Activated T-helper 17 cell treated with anti-CD3 and anti-CD28 coated beads, Interleukin-2, amount 50 U/mL, for 72 hours (primary cell): ENCODE results near the gene CRYL1. TPM values are rescaled to one million over a fixed set of nuclear protein-coding genes. Genes with fewer than 3 reads are reported as not detected.

Experiments
- ATAC-seq: fragments of 150-1000 bp; cut with Tn5 transposase; replicated peaks from 2 replicates; pipeline ENCODE4 v1.10.0; 2021; ENCODE audit warnings: mild to moderate bottlenecking, moderate library complexity
- H3K27ac Mint-ChIP-seq: one replicate; pipeline ENCODE4 v1.8.0; 2022; ENCODE audit warnings: mixed read lengths
- H3K27me3 Mint-ChIP-seq: one replicate; pipeline ENCODE4 v1.8.0; 2022; ENCODE audit warnings: mixed read lengths
- H3K36me3 Mint-ChIP-seq: one replicate; pipeline ENCODE4 v1.8.0; 2022; ENCODE audit warnings: low read depth, mild to moderate bottlenecking, mixed read lengths
- H3K4me1 Mint-ChIP-seq: one replicate; pipeline ENCODE4 v1.8.0; 2022; ENCODE audit warnings: mixed read lengths
- H3K4me3 Mint-ChIP-seq: one replicate; pipeline ENCODE4 v1.8.0; 2022; ENCODE audit warnings: mild to moderate bottlenecking, mixed read lengths
- H3K9me3 Mint-ChIP-seq: one replicate; pipeline ENCODE4 v1.8.0; 2022; ENCODE audit warnings: mixed read lengths
- total RNA-seq, 2 donors: library from RNA; stranded (reverse); gene quantifications; one replicate each; pipeline ENCODE4 v1.2.3, GENCODE V29; 2022

The CRYL1 gene
- total RNA-seq, 2 donors from 2014 or later: 8.0 to 12.8 TPM

- peaks cover 6% of the 10 kb centered on the region for H3K4me1 Mint-ChIP-seq
- ATAC-seq: no peak
- H3K4me3 Mint-ChIP-seq: no peak overlapping the region
- H3K27me3 Mint-ChIP-seq: no peaks in the 10 kb centered on the region
- no peak overlapping the region for H3K27ac Mint-ChIP-seq
- H3K9me3 Mint-ChIP-seq: no peaks in the 10 kb centered on the region
- H3K36me3 Mint-ChIP-seq: no peaks in the 10 kb centered on the region
Observed at GRCh38 chr13:20550799-20551198, 25.1 kb upstream of the CRYL1 start.

GRCh38 chr13:20547479-20547908 lies 21.8 kb upstream of the CRYL1 start:
- Mint-ChIP-seq H3K36me3 (no peaks in the 10 kb centered on the region), H3K27me3 (no peaks in the 10 kb centered on the region), H3K4me3 (no peak overlapping the region), H3K9me3 (no peaks in the 10 kb centered on the region), H3K27ac (no peak overlapping the region), H3K4me1 (peaks cover 6% of the 10 kb centered on the region)
- no peak for ATAC-seq

GRCh38 chr13:20546556-20546955 lies 20.9 kb upstream of the CRYL1 start:
- ATAC-seq: no peak
- peaks cover 6% of the 10 kb centered on the region for H3K4me1 Mint-ChIP-seq
- no peaks in the 10 kb centered on the region for H3K9me3 Mint-ChIP-seq
- H3K27ac Mint-ChIP-seq: no peak overlapping the region
- no peaks in the 10 kb centered on the region for H3K36me3 Mint-ChIP-seq
- no peak overlapping the region for H3K4me3 Mint-ChIP-seq
- H3K27me3 Mint-ChIP-seq: no peaks in the 10 kb centered on the region

GRCh38 chr13:20544201-20544923 lies 18.7 kb upstream of the CRYL1 start:
- Mint-ChIP-seq H3K36me3 (no peaks in the 10 kb centered on the region), H3K4me3 (no peak overlapping the region), H3K9me3 (no peaks in the 10 kb centered on the region), H3K4me1 (peaks cover 6% of the 10 kb centered on the region), H3K27ac (no peak overlapping the region), H3K27me3 (no peaks in the 10 kb centered on the region)
- ATAC-seq: no peak

- no peak for ATAC-seq
- Mint-ChIP-seq H3K4me3 (no peak overlapping the region), H3K27me3 (no peaks in the 10 kb centered on the region), H3K27ac (no peak overlapping the region), H3K9me3 (peaks cover 3% of the 10 kb centered on the region), H3K36me3 (no peaks in the 10 kb centered on the region), H3K4me1 (no peaks in the 10 kb centered on the region)
Observed at GRCh38 chr13:20536992-20537391, 11.3 kb upstream of the CRYL1 start.

- Mint-ChIP-seq H3K4me1 (no peaks in the 10 kb centered on the region), H3K27ac (no peak overlapping the region), H3K27me3 (no peaks in the 10 kb centered on the region), H3K36me3 (no peaks in the 10 kb centered on the region), H3K4me3 (no peak overlapping the region), H3K9me3 (peaks cover 3% of the 10 kb centered on the region)
- no peak for ATAC-seq
Observed at GRCh38 chr13:20534038-20534608, 8.5 kb upstream of the CRYL1 start.

- Mint-ChIP-seq H3K9me3 (no peaks in the 10 kb centered on the region), H3K27ac (no peak overlapping the region), H3K4me1 (peaks cover 14% of the 10 kb centered on the region), H3K27me3 (no peaks in the 10 kb centered on the region), H3K36me3 (no peaks in the 10 kb centered on the region), H3K4me3 (peak overlapping the region; percentile 40)
- peak; percentile 45 for ATAC-seq
Observed at GRCh38 chr13:20528452-20528851, 2.8 kb upstream of the CRYL1 start.

GRCh38 chr13:20526664-20527063 lies 1.0 kb upstream of the CRYL1 start:
- H3K4me3 Mint-ChIP-seq: peak overlapping the region; percentile 86
- peak overlapping the region; percentile 87 for H3K27ac Mint-ChIP-seq
- peaks cover 18% of the 10 kb centered on the region for H3K4me1 Mint-ChIP-seq
- H3K36me3 Mint-ChIP-seq: no peaks in the 10 kb centered on the region
- no peaks in the 10 kb centered on the region for H3K9me3 Mint-ChIP-seq
- no peak for ATAC-seq
- no peaks in the 10 kb centered on the region for H3K27me3 Mint-ChIP-seq

- Mint-ChIP-seq H3K9me3 (no peaks in the 10 kb centered on the region), H3K27ac (peak overlapping the region; percentile 67)
Observed at GRCh38 chr13:20525144-20525600, 485 bp downstream of the CRYL1 start.

GRCh38 chr13:20521364-20522115 lies 4.1 kb downstream of the CRYL1 start:
- Mint-ChIP-seq H3K4me1 (peaks cover 10% of the 10 kb centered on the region), H3K27me3 (no peaks in the 10 kb centered on the region), H3K36me3 (no peaks in the 10 kb centered on the region), H3K4me3 (no peak overlapping the region), H3K9me3 (no peaks in the 10 kb centered on the region), H3K27ac (no peak overlapping the region)
- no peak for ATAC-seq

More at GRCh38 chr13:20525144-20525600, 485 bp downstream of the CRYL1 start:
- peak overlapping the region; percentile 86 for H3K4me3 Mint-ChIP-seq
- ATAC-seq: peak; percentile 15
- H3K36me3 Mint-ChIP-seq: no peaks in the 10 kb centered on the region
- peaks cover 18% of the 10 kb centered on the region for H3K4me1 Mint-ChIP-seq
- no peaks in the 10 kb centered on the region for H3K27me3 Mint-ChIP-seq

GRCh38 chr13:20519875-20520274 lies 5.8 kb downstream of the CRYL1 start:
- Mint-ChIP-seq H3K4me1 (peaks cover 5% of the 10 kb centered on the region), H3K36me3 (no peaks in the 10 kb centered on the region), H3K9me3 (no peaks in the 10 kb centered on the region), H3K27ac (no peak overlapping the region), H3K27me3 (no peaks in the 10 kb centered on the region), H3K4me3 (no peak overlapping the region)
- ATAC-seq: no peak

GRCh38 chr13:20518660-20519100 lies 7.0 kb downstream of the CRYL1 start:
- no peaks in the 10 kb centered on the region for H3K27me3 Mint-ChIP-seq
- no peak for ATAC-seq
- H3K27ac Mint-ChIP-seq: no peak overlapping the region
- no peaks in the 10 kb centered on the region for H3K9me3 Mint-ChIP-seq
- no peaks in the 10 kb centered on the region for H3K36me3 Mint-ChIP-seq
- H3K4me3 Mint-ChIP-seq: no peak overlapping the region
- peaks cover 5% of the 10 kb centered on the region for H3K4me1 Mint-ChIP-seq

- no peak for ATAC-seq
- H3K9me3 Mint-ChIP-seq: no peaks in the 10 kb centered on the region
Observed at GRCh38 chr13:20514866-20515265, 10.8 kb downstream of the CRYL1 start.

GRCh38 chr13:20513466-20513995 lies 12.1 kb downstream of the CRYL1 start:
- Mint-ChIP-seq H3K36me3 (peaks cover 37% of the 10 kb centered on the region), H3K4me3 (no peak overlapping the region), H3K27ac (no peak overlapping the region), H3K27me3 (no peaks in the 10 kb centered on the region), H3K9me3 (no peaks in the 10 kb centered on the region), H3K4me1 (no peaks in the 10 kb centered on the region)
- ATAC-seq: no peak

More at GRCh38 chr13:20514866-20515265, 10.8 kb downstream of the CRYL1 start:
- H3K36me3 Mint-ChIP-seq: peaks cover 27% of the 10 kb centered on the region
- no peaks in the 10 kb centered on the region for H3K4me1 Mint-ChIP-seq
- H3K4me3 Mint-ChIP-seq: no peak overlapping the region
- H3K27me3 Mint-ChIP-seq: no peaks in the 10 kb centered on the region
- no peak overlapping the region for H3K27ac Mint-ChIP-seq
